Measurements from ENCODE around the gene TFEB. TPM values are rescaled to one million over a fixed set of nuclear protein-coding genes. Genes with fewer than 3 reads are reported as not detected.

Gene TFEB
- total and polyA plus RNA-seq, 2 of the 8 experiments (the other 6 are each of a cell fraction or from before 2014, with no cell fraction given) = 2.3 to 6.7 TPM

DNA sequence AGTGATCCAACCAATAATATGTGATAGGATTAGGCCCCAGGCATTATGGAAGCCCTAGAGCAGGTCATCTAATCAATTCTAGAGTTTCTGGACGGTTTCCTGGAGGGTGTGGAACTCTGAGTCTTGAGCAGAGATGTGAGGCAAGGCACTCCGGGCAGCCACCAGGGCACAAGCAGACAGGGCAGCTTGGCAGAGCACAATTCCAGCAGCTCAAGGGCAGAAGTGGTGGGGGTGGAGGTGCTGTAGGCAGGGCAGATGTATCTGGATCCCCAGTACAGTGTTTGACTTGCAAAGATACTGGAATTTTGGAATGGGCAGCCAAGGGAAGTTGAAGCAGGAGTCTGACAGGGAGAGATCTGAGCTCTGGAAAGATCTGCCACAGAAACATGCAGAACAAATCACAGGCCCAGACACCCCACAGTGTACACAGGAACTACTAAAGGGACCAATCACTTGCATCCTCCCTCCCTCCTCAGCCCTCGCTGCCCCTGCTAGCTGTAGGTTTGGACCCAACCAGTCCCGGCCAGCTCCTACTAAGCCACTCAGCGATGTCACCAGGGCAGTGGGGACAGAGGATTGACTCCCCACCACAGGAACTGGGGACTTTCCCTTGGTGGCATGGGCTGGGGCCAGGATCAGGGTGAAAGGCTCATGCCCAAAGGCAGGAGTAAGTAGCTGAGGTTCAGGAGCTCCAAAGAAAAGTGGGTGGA, 47.0 kb downstream of the TFEB start (continued):
- no peak for TF ChIP-seq HDAC6 (IDR thresholded peaks at IDR 0.05; ENCODE audit: low read depth, low read length)
